NCI-H1048 (cell line): ENCODE results near the gene TSKU.

Experiments used
- DNase-seq: peaks from one replicate; lab custom pipeline; 2025; lab: John Stamatoyannopoulos, UW

The TSKU gene

DNA sequence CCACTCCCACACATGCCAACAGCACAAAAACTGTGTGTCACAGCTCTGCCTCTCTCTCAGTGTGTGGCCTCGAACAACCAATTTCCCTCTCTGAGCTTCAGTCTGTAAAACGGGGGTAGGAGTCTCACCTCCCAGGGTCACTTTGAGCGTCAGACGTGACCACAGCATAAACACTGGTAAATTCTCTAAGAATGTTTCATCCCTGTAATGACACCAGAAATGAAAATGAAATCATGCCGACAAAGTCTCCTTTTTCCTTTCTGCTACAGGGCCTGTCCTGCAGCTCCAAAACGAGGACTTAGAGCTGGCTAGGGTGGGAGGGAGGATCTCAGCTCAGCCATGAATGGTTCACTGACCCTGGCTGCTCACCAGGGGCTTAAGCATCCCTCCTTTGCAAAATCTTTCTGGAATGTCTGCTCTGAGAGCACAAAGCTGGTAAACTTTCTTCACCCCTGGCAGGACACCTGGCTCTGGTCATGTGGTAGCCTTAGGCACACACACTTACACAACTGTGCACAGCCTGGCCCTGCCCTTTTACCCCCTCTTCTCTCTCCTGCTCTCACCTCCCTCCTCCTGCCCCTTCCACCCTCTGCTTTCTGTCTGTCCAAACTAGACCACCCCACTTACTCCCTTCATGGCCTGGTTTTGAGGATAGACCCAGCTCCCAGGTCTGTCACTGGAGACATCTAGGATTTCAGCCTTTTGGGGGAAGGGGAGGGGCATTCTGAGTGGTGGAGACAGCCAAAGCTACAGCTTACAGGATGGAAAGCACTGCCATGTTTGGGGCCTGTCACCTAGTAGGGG is 12.3 kb upstream of the TSKU start:
- no peak for DNase-seq

DNA sequence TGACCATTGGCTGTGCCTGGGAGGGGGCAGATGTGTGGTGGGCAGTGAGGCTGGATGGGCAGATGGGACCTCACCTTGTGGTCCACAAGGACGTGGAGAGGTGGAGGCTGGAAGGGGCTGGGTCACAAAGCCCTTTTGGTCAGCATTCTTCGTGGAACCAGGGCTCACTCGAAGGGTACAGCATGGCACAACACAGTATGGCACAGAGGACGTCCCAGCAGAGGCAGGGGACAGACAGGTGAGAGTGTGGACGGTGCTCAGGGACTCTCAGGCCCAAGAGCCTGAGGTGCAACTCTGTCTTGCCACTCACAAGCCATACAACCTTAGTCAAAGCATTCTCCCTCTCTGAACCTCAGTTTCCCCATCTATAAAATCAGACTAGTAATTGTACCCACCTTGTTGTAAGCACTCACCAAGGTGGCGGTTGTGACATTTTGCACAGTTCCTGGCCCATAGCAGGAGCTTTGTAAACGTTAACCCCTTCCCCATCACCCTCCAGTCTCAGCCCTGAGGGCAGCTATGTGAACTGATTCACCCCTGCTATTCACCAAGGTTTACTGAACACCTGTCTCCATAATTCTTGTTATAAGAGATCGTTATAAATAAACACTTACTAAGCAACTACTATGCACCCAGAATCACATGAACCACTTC is 11.6 kb upstream of the TSKU start:
- no peak for DNase-seq

DNA sequence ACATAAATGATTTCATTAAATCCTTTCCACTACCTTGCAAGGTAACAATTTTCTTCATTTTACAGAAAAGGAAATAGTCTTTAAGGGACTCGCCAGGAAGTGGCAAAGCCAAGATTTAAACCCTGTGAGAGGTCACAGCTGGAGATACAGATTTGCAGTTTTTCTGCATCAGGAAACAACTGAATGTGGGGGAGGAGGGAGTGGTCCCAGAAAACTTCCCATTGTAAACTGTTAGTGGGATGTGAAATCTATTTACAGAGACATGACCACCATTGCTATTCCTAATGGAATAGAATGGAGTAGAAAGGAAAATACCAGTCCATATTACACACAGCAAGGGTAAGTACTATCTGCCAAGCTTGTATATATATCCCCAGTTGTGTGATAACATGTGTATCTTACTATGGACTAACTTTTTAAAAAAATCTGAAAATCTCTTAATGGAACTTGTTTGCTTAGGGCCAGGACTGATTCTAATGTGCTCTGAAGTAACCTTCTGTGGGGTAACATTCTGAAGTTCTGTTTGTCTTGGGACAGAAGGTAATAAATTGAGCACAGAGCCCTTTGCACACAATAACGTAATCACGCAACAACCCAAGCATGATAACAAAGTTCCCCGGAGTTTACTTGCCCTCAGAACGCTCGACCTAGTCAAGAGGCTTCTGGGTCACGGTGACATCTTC is 10.9 kb upstream of the TSKU start:
- DNase-seq, result no peak

DNA sequence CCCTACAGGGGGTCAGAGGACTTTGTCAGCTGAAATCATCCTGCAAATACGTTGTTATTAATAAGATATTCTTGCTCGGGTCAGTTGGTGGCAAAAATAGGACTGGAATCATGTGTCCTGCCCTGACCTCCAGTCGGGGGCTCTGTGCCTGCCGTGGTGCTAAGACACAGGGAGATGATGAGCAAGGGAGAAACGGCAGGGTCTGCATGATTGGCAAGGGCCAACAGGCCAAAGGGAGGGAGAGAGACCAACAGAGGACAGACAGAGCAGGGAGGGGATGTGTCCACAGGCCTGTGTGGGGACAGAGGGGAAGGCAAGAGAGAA is 10.4 kb upstream of the TSKU start:
- no peak for DNase-seq

DNA sequence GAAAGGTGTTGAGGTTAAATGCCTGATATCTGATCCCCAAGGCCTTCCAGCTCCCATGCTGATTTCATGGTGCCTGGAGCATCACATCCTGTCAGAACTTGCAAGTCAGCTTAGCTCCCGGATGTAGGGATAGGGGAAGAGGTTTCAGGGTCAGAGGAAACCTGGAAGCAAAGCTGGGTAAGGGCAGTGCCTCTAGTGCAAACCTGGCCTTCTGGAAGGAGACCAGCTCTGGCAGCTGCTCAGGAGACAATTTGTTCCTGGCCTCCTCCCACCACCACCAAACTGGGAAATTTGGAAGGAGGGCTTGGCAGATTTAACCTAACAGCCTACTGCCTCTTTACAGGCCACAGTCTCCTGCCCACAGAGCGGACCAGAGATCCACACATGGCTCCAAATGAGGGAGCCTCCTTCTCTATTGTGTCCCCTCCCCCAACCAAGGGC is 9.2 kb upstream of the TSKU start:
- DNase-seq, result no peak

DNA sequence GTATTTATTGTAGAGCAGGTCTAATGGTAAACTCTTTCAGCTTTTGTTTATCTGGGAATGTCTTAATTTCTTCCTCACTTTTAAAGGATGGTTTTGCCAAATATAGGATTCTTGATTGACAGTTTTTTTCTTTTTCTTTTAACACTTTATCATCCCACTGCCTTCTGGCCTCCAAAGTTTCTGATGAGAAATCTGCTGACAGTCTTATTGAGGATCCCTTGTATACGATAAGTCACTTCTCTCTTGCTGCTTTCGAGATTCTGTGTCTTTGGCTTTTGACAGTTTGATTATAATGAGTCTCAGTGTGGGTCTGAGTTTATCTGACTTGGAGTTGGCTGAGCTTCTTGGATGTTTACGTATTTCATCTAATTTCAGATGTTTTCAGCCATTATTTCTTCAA is 6.7 kb upstream of the TSKU start:
- DNase-seq, result no peak

DNA sequence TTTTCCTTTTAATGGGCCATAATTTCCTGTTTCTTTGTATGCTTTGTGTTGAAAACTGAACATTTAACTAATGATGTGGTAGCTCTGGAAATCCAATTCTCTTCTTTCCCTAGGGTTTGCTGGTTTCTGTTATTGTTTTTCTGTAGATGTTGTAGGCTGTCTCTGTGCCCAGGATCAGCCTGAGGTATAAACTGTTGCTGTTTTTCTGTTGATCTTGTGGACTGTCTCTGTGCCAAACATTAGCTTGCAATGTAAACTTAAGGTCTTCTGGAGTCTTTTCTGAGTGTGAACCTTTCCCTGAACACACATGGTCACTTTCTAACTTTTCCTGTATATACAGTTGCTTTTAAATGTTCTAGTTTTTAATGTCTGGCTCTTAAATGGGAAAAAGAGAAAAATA is 5.9 kb upstream of the TSKU start:
- no peak for DNase-seq

DNA sequence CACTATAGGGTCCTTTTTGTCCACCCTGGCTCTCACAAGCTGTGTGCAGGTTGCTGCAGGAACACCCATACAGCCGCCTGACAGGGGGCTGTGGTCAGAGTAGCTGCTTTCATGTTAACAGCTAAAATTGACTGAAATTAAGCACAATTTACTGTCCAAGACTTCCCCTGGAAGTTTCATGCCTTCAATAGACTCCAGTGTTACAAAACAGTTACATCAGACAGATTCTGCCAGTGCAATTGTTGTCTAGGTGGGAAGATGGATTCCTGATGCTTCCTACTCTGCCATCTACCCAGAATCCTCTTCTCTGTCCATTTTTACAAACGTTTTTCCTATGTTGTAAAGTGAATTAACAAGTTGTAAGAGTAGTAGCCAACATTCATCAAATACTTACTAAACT is 5.3 kb upstream of the TSKU start:
- no peak for DNase-seq

DNA sequence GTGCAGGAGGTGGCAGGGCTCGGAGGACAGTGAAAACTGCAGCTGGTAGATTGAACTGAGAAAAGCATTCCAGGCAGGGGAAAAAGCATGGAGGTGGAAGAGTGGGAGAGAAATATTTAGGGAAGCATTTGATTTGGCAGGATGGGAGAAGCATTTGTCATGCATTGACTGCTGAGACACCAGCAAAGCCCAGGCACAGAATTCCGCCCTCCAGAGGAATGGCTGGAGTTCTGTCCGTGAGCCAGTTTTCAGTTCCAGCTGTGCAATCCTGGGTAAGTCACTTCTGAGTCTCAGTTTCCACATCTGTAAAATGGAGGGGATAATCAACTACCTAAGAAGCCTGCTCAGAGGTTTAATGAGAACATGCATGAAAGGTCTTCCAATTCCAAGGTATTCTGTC is 4.3 kb upstream of the TSKU start:
- DNase-seq, result no peak

DNA sequence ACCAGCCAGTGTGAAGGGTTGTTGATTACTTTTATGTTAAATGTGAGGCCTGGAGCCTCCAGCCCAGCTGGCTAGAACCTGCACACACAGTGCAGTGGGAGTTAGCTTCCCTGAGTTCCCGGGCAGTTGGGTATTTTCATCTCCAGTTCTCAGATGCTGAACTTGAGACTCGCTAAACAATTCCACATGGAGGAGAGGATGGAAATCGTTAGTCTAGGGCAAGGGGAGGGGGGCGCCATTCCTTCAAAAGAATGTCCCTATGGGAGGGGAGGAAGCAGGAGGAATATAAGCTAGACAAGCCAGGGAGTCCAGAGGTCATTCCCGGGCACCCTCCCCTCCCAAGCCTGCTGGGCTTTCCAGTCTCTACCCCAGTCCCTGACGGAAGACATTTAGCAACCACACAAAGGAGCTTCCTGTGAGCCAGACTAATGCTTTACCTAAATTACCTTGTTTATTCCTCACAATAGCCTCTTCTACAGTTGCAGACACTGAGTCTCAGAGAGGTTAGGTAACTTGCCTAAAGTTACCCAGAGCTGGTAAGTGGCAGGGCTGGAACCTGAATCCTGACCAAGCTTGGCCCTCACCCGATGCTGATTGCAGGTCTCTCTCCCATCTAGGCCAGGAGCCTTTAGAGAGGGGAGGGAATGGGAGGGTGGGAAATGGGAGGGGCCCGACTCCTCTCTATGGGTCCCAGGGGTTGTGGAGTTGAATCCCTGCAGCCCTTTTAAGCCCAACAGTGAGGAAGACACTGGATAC is 1.9 kb upstream of the TSKU start:
- DNase-seq, result no peak

DNA sequence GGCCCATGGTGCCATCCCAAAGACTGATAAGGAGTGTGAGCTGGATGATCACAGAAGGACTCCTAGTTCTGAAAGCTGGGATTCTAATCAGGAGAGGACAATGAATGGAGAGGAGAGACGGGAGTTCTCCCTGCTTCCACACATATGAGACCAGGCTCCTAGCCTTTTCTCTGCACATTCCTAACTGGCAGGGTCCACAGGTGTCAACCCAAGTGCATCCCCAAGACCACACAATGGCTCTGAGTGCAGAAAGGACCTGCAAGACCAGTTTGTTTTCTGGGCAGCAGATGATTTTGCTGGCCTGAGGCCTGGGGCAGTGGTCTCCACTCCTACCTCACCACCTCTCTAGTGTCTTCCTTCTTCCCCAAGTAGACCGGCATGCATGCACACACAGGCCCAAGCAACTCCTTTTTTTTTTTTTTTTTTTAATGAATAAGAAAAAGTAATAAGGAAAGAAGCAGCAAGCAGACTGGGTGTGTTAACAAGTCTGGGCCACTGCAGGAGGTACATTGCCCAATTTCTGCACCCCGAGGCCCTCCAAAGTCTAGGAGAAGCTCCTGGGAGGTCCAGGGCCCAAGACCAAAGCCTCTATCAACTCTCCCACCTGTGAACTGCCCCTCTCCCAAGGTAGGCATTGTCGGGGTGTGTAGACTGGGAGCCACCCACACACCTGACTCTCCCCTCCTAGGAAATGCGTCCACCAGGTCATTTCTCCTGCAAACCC is 1.2 kb upstream of the TSKU start:
- no peak for DNase-seq

DNA sequence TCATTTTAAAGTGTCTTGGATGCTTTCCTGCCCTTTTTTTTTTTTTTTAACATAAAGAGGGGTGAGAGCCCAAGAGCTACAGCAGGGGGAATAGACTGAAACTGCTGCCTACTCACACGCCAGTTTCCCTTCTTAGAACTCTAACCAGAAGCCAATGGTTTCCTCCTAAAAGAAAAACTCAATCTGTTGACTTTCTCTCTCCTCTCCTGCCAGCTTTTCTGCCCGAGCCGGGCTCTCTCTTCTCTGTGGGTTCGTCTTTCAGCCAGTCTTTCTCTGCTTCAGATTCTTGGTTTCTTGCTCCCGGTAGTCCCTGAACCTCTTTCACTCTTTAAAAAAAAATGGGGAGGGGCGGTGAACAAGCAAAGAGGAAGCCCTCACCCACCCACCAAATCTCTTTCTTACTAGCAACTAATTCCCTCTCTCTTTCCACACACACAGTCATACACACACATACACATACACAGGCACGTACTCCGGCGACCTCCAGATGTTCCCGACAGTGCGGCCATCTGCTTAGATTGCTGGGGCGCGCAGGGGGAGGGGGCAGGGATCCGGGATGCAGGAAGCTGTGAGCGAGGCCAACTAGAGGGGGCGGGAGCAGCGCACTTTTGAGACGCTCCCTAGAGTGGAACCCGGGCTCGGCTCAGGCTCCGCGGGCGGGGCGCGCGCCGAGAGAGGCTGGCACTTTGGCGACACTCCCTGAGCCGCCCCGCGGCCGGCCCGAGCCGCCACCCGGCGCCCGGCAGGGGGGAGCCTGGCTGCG is 444 bp upstream of the TSKU start:
- peak; percentile 71 for DNase-seq

DNA sequence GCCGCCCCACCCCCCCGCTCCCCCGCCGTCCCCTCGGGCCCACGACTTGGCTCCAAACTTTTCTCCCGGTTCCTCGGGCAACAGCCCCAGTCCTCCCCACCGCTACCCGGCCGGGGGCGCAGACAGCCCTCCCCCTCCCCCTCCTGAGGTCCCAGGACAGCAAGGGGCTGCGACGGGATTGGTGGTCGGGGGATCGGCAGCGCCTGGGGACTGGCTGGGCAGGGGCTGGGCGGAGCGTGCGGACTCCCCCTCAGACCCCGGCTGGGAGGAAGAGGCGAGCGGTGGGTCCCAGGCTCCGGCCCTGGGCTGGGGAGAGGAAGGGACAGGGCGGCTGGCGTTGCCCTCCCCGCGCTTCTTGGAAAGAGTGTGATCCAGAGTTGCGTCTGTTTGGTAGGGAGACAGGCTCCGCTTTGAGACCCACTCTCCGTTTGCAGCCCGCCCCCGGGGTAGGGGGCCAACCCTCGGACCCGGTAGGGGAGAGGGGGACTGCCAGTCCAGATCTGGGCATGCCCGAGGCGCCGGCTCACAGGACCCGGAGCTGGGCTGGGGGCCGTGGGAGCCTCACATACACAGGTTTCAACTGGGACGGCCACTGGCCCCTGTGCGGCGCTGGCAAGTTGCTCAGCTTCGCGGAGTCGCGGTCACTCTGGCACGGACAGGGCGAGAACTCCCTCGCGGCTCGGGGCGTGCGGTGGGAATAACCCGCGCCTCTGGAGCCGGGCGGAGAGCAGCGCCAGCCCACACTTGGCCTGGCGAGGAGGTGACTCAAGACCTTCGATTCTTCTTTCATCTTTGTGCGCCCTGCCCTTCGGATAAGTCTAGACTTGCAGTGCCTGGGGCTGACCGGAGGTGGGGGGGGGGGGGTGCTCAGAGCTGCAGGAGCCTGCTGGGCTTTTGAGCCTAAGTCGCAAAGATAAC is 999 bp downstream of the TSKU start:
- DNase-seq, result no peak

DNA sequence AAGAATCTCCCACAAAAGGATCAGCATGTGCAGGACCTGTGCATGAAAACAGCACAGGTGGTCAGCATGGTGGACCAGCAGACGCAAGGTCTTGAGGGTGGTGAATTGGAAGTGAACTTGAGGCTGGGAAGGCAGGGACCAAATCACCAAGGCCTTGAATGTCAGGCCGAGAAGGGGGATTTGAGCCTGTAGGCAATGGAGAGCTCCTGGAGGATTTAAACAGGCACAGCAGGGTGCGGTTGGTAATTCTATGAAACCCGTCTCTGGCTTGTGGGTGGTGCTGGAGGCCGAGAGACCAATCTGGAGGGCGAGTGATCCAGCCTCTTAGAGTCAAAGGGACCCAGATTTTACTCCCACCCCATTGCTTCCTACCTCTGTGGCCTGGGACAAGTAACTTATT is 2.4 kb downstream of the TSKU start:
- no peak for DNase-seq

DNA sequence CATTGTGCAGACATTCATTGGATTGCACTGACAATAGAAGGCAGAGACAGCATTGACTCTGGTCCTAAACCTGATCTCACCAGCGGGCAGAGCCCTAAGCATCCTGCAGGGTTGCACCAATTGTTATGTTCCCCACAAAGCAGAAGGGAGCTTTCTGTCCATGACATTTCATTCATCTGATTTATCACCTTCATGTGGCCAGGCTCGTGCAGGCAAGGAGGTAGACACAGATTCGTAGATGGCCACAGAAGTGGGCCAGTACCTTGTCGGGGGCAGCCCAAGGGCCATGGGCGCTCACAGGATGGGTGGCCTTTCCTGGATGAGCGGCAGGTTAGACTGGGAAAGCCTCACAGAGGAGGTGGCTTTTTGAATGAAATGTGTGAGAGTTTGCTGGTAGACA is 2.9 kb downstream of the TSKU start:
- DNase-seq, result no peak

DNA sequence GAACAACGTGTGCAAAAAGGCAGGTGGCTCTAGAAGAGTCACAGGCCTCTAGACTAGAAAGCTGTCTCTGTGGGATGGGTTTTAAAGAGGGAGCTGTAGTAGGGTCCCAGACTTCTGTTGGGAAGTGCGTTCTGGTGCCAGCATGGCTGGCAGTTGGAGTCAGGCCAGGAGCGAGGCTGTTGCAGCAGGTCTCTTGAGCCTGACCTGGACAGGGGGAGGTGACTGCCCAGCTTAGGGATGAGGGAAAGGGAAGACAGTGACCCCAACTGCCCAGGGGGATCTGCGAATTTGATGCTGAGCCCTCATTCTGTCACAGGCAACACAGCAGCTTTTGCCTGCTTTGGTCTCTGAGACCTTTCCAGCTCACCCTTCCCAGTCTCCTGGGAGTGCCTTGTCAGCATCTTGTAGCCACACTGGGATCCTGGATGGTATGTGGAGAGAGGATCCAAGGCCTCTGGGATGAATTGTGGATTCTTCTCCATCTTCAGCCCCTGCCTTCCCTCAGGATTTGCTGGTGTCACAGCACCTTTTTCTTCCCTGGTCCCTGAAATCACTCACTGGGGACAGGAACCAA is 3.4 kb downstream of the TSKU start:
- DNase-seq, result no peak

DNA sequence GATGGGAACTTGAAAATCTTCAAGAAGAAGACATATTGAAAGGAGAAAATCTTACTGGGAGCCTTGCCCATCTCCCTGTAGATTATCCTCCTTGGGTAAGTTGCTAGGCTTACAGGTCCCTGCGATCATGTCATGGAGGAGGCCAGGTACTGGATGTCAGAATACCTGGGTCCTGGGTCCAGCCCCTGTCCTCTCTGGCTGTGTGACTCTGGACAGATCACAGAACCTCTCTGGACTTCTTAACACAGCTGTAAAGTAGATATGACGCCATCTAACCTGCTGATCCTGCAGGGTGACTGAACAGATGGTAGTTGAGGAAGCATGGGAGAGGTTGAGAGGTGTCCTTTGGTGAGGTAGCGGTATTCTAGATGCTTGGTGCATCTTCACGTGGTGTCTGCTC is 4.1 kb downstream of the TSKU start:
- no peak for DNase-seq

DNA sequence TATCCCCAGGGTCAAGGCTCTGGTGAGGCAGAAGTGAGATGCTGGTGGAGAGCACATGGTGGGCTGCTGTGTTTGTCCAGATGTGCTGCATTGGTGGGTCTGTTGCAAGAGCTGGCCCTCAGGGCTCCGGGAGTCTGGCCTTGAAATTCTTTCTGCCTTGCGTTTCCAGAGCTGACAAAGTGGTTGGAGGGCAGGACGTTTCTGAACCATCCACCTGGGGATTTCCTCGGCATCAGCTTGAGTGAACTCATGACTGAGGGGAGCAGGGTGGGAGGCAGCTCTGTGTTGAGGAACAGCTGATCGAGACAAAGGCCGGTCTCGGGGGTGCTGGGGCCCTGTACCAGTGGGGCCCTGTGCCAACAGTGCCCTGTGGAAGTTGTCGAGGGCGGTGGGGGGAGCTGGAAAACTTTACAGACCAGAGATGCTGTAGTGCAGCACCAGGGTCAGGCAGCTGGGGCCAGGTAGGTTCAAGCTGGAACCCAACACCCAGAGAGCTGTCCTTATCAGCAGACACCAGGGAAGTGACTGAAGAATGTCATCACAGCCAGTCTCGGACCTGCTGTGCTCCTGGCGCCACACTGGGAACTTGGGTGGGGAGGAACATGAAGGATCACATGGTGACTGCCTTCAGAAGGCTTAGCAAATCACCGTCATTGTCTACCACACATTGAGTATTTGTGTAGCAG is 4.9 kb downstream of the TSKU start:
- DNase-seq, result no peak
